Upper lobe of left lung (tissue), 6 donors: ENCODE results near the gene SERTAD1. TPM values are rescaled to one million over a fixed set of nuclear protein-coding genes. Genes with fewer than 3 reads are reported as not detected.

ENCODE experiments used
- ATAC-seq, 2 donors: fragments of 200-7000 bp; cut with Tn5 transposase; one replicate each; pipeline ENCODE4 v1.9.1; 2022; ENCODE audit warnings: mild to moderate bottlenecking in 2 of 2, moderate library complexity in 2 of 2; ENCODE audit not compliant: low FRiP score in 2 of 2
- DNase-seq, 2 donors: peaks; one replicate each; pipeline ENCODE4 v3.0.0-alpha.2; 2019 to 2020
- H3K27ac ChIP-seq, 4 donors: fragments of 200-600 bp; sonication (generic); one replicate each; pipeline ENCODE4 v1.5.1; 2016 to 2019
- H3K27me3 ChIP-seq, 4 donors: fragments of 200-600 bp; sonication (generic); one replicate each; pipeline ENCODE4 v1.5.1; 2017 to 2019
- H3K36me3 ChIP-seq, 4 donors: fragments of 200-600 bp; sonication (generic); one replicate each; pipeline ENCODE4 v1.5.1; 2016 to 2019
- H3K4me1 ChIP-seq, 4 donors: fragments of 200-600 bp; sonication (generic); one replicate each; pipeline ENCODE4 v1.5.1; 2018 to 2019
- H3K4me3 ChIP-seq, 4 donors: fragments of 200-600 bp; sonication (generic); one replicate each; pipeline ENCODE4 v1.5.1; 2017 to 2019; ENCODE audit warnings: mild to moderate bottlenecking in 2 of 4, moderate library complexity in 1 of 4
- H3K9me3 ChIP-seq, 4 donors: fragments of 200-600 bp; sonication (generic); one replicate each; pipeline ENCODE4 v1.5.1; 2018 to 2019
- CTCF ChIP-seq, 6 experiments: fragments of 450-650 bp in 4 of 6; fragments of 200-600 bp in 2 of 6; sonication (generic) in 2 of 6; IDR thresholded peaks; one replicate each; pipeline ENCODE4 v1.5.1; 2016 to 2019; ENCODE audit warnings: antibody characterized with exemption in 6 of 6
- EP300 ChIP-seq, 4 donors: sonication (generic); formaldehyde crosslinking; IDR thresholded peaks; one replicate each; pipeline ENCODE4 v1.5.1; 2017; ENCODE audit warnings: antibody characterized with exemption in 4 of 4, control low read depth in 2 of 4
- POLR2A ChIP-seq, 4 donors: fragments of 450-650 bp; IDR thresholded peaks; one replicate each; pipeline ENCODE4 v1.5.1; 2016 to 2017; ENCODE audit warnings: antibody characterized with exemption in 4 of 4, mild to moderate bottlenecking in 2 of 4
- POLR2AphosphoS5 ChIP-seq, 2 donors: sonication (generic); formaldehyde crosslinking; IDR thresholded peaks; one replicate each; pipeline ENCODE4 v1.5.1; 2017; ENCODE audit warnings: antibody characterized with exemption in 2 of 2
- WGBS, 2 donors: methylation state at CpG; one replicate each; pipeline ENCODE4 v1.1.5; 2017 to 2018; 5-methylcytosine and 5-hydroxymethylcytosine counted together
- total RNA-seq, 6 donors: library from RNA; depleted of rRNA in 4 of 6; stranded (reverse); fragments of >200 nt in 4 of 6; gene quantifications; one replicate each; pipeline versions ENCODE4 v1.1.0 to v1.2.1, GENCODE V29; 2016 to 2021
- donor health status: DM: no; HTN: no; CAD: no; lungs with moderate emphysema.
- donor health status: DM: no; HTN: yes; CAD: no; lungs with severe emphysema.

Gene SERTAD1
- total RNA-seq, 6 donors from 2014 or later: 2.1 to 37.5 (median 18.4) TPM

- H3K4me1 ChIP-seq: no peaks in the 10 kb centered on the region
- WGBS, 2 donors: 83 to 88% methylated on average over 5 of the region's 5 CpGs
- no peak for DNase-seq
- H3K9me3 ChIP-seq: no peaks in the 10 kb centered on the region
- no peak overlapping the region for H3K4me3 ChIP-seq
- H3K36me3 ChIP-seq: peaks cover 4 to 41% (median 34%) of the 10 kb centered on the region in 4 donors
- H3K27ac ChIP-seq: no peak overlapping the region
- H3K27me3 ChIP-seq: no peaks in the 10 kb centered on the region
- no peak for ATAC-seq
- TF ChIP-seq CTCF (IDR thresholded peaks at IDR 0.05) (no peak), POLR2A (IDR thresholded peaks at IDR 0.05) (no peak), EP300 (IDR thresholded peaks at IDR 0.05) (no peak), POLR2AphosphoS5 (IDR thresholded peaks at IDR 0.05) (no peak)
Measured at GRCh38 chr19:40453151-40453735, 27.5 kb upstream of the SERTAD1 start.

GRCh38 chr19:40452016-40452415, 26.2 kb upstream of the SERTAD1 start:
- Histone ChIP-seq H3K9me3 (no peaks in the 10 kb centered on the region), H3K4me1 (no peaks in the 10 kb centered on the region), H3K27ac (no peak overlapping the region), H3K36me3 (peaks cover 8 to 40% (median 33%) of the 10 kb centered on the region in 4 donors), H3K27me3 (no peaks in the 10 kb centered on the region), H3K4me3 (no peak overlapping the region)
- DNase-seq (no peak), ATAC-seq (no peak)
- 68 to 72% methylated on average over 5 of the region's 5 CpGs for WGBS, 2 donors
- no peak for TF ChIP-seq EP300 (IDR thresholded peaks at IDR 0.05)
- no peak for TF ChIP-seq POLR2AphosphoS5 (IDR thresholded peaks at IDR 0.05)
- no peak for TF ChIP-seq CTCF (IDR thresholded peaks at IDR 0.05)
- TF ChIP-seq POLR2A (IDR thresholded peaks at IDR 0.05): no peak

GRCh38 chr19:40450664-40451063, 24.9 kb upstream of the SERTAD1 start:
- H3K4me1 ChIP-seq: no peaks in the 10 kb centered on the region
- no peaks in the 10 kb centered on the region for H3K9me3 ChIP-seq
- 92 to 94% methylated on average over 4 of the region's 4 CpGs for WGBS, 2 donors
- H3K27ac ChIP-seq: no peak overlapping the region
- no peak overlapping the region for H3K4me3 ChIP-seq
- DNase-seq (no peak), ATAC-seq (no peak)
- no peaks in the 10 kb centered on the region for H3K27me3 ChIP-seq
- TF ChIP-seq POLR2AphosphoS5 (IDR thresholded peaks at IDR 0.05): no peak
- no peak for TF ChIP-seq CTCF (IDR thresholded peaks at IDR 0.05)
- no peak for TF ChIP-seq EP300 (IDR thresholded peaks at IDR 0.05)
- no peak for TF ChIP-seq POLR2A (IDR thresholded peaks at IDR 0.05)
- peaks cover 8 to 34% (median 26%) of the 10 kb centered on the region in 4 donors for H3K36me3 ChIP-seq

GRCh38 chr19:40449506-40449905, 23.7 kb upstream of the SERTAD1 start:
- Histone ChIP-seq H3K9me3 (no peaks in the 10 kb centered on the region), H3K27ac (no peak overlapping the region), H3K4me1 (peaks cover 0 to 7% (median 5%) of the 10 kb centered on the region in 4 donors), H3K36me3 (peaks cover 8 to 30% (median 20%) of the 10 kb centered on the region in 4 donors), H3K27me3 (no peaks in the 10 kb centered on the region), H3K4me3 (no peak overlapping the region)
- no peak for DNase-seq
- whole genome bisulfite sequencing, 2 donors: 94 to 95% methylated on average over 4 of the region's 4 CpGs
- ATAC-seq: no peak
- TF ChIP-seq CTCF (IDR thresholded peaks at IDR 0.05): no peak
- no peak for TF ChIP-seq EP300 (IDR thresholded peaks at IDR 0.05)
- TF ChIP-seq POLR2A (IDR thresholded peaks at IDR 0.05): no peak
- TF ChIP-seq POLR2AphosphoS5 (IDR thresholded peaks at IDR 0.05): no peak

- 83 to 85% methylated on average over 8 of the region's 8 CpGs for WGBS, 2 donors
- DNase-seq: no peak
- Histone ChIP-seq H3K27me3 (no peaks in the 10 kb centered on the region), H3K27ac (no peak overlapping the region), H3K9me3 (no peaks in the 10 kb centered on the region), H3K4me3 (no peak overlapping the region), H3K36me3 (peaks cover 14 to 40% (median 25%) of the 10 kb centered on the region in 4 donors), H3K4me1 (peaks cover 10 to 22% (median 19%) of the 10 kb centered on the region in 4 donors)
- ATAC-seq: no peak
- TF ChIP-seq EP300 (IDR thresholded peaks at IDR 0.05): no peak
- no peak for TF ChIP-seq POLR2A (IDR thresholded peaks at IDR 0.05)
- no peak for TF ChIP-seq CTCF (IDR thresholded peaks at IDR 0.05)
- TF ChIP-seq POLR2AphosphoS5 (IDR thresholded peaks at IDR 0.05): no peak
Measured at GRCh38 chr19:40446263-40446784, 20.5 kb upstream of the SERTAD1 start.
